Stomach smooth muscle (tissue), 2 donors: ENCODE data around the gene ZNF554.

ENCODE experiments used
- H3K27ac ChIP-seq: one replicate; pipeline ENCODE4 v1.7.0; 2013; ENCODE audit warnings: mild to moderate bottlenecking, low read length, inconsistent platforms
- H3K27me3 ChIP-seq, 2 donors: one replicate each; pipeline ENCODE4 v1.7.0; 2013; ENCODE audit warnings: low read length in 2 of 2; ENCODE audit not compliant: insufficient read depth in 2 of 2, control insufficient read depth in 1 of 2
- H3K36me3 ChIP-seq, 2 donors: one replicate each; pipeline ENCODE4 v1.7.0; 2013; ENCODE audit warnings: low read length in 2 of 2; ENCODE audit not compliant: control insufficient read depth in 2 of 2, insufficient read depth in 2 of 2
- H3K4me1 ChIP-seq: one replicate; pipeline ENCODE4 v1.7.0; 2013; ENCODE audit warnings: low read length; ENCODE audit not compliant: control insufficient read depth, insufficient read depth
- H3K4me3 ChIP-seq, 2 donors: one replicate each; pipeline ENCODE4 v1.7.0; 2013; ENCODE audit warnings: low read length in 2 of 2
- H3K9ac ChIP-seq, 2 donors: one replicate each; pipeline ENCODE4 v1.7.0; 2013; ENCODE audit warnings: low read length in 2 of 2, mild to moderate bottlenecking in 1 of 2
- H3K9me3 ChIP-seq, 2 donors: one replicate each; pipeline ENCODE4 v1.7.0; 2013; ENCODE audit warnings: low read length in 2 of 2; ENCODE audit not compliant: control insufficient read depth in 2 of 2
- donor health status: healthy.
- donor health status: Pancreatic carcinoma.

ZNF554 gene

GRCh38 chr19:2840794-2841791 lies 21.4 kb downstream of the ZNF554 start, which contains the start of gene ZNF555:
TSS of gene ZNF555 (plus strand) at chr19:2841475. CDS start at chr19:2841573, 98 bp downstream.
- H3K9ac ChIP-seq = peak within 1 kb of the TSS; percentile 73 to 77
- H3K27me3 ChIP-seq = no peaks in the 10 kb centered on the region
- peak within 1 kb of the TSS; percentile 82 for H3K27ac ChIP-seq
- H3K36me3 ChIP-seq = peaks cover 10% of the 10 kb centered on the region in 2 donors
- peak within 1 kb of the TSS; percentile 79 to 90 for H3K4me3 ChIP-seq
- H3K4me1 ChIP-seq = peaks cover 11% of the 10 kb centered on the region
- H3K9me3 ChIP-seq = peaks cover 5 to 10% of the 10 kb centered on the region in 2 donors

DNA sequence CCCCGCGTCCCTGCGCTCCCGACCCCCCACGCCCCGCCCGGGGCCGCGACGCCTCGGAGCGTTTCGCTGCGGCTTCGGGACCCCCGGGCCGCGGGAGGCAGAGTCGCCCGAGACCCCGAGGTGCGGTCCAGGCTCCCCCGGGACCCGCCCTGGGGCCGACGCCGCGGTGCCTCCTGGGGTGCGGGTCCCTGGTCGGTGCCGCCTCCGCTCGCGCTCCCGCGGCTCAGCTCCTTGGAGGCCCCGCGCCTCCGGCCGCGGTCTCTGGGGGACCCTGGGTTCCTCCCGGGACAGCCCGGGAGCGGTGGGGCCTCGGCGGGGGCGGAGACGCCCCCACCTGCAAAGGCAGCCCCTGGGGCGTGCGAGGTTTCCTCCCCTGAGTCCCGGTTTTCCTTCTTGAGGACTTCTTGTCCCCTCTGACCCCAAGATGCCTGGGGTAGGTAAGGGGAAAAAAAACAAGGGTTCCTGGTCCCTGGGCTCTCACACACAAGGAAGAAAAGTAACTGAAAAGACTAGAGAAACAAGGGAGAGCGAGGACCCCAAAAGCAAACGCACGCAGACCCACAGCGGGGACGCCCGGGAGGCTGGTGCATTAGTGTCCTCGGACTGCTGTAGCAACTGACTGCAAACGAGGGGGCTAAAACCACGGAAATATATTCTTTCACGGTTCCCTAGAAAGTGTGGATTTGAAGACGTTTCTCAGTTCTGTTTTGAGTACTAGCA lies 22.3 kb downstream of the ZNF554 start:
- Histone ChIP-seq H3K27me3 (no peaks in the 10 kb centered on the region), H3K4me1 (peaks cover 14% of the 10 kb centered on the region), H3K9ac (peak overlapping the region; percentile 47 to 73), H3K9me3 (peaks cover 1 to 7% of the 10 kb centered on the region in 2 donors), H3K4me3 (peak overlapping the region; percentile 79 to 90), H3K36me3 (peaks cover 11 to 12% of the 10 kb centered on the region in 2 donors), H3K27ac (no peak overlapping the region)

GRCh38 chr19:2845107-2845506 lies 25.4 kb downstream of the ZNF554 start:
- peaks cover 14% of the 10 kb centered on the region for H3K4me1 ChIP-seq
- H3K9me3 ChIP-seq = peaks cover 15 to 22% of the 10 kb centered on the region in 2 donors
- H3K27me3 ChIP-seq = no peaks in the 10 kb centered on the region

DNA sequence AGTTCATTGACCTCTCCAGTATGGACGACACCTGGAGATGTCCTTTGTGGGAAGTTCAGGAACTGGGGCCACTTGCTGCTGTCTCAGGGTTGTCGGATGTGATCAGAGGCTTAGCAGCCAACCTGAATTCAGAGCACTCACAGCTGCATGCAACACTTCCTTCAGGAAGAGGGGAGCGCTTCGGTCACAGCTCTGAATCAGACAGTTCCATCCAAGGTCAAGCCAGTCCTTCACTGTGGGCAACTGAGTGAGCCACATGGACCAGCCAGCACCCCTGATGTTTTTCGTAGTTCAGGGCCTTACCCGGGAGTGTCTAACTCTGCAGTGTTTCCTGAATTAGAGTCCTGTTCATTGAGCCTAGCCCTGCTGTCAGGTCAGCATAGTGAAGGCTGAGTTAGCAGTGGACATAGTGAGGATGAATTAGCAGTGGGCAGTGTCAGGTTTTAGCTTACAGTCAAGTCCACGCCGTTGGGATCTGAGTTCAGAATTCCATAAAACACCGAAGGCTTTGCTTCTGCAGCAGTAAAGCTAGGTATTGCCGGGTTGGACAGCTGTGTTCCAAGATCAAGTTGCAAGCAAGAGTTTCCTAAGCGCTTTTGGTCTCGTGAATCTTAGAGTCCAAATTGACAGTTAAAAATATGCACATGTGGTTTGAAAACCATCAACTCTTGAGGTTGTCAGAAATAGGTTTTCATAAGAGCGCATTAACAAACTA lies 26.7 kb downstream of the ZNF554 start:
- H3K36me3 ChIP-seq = peaks cover 23 to 24% of the 10 kb centered on the region in 2 donors
- H3K4me3 ChIP-seq = no peak overlapping the region
- H3K9ac ChIP-seq = no peak overlapping the region
- peaks cover 20 to 28% of the 10 kb centered on the region in 2 donors for H3K9me3 ChIP-seq
- peaks cover 11% of the 10 kb centered on the region for H3K4me1 ChIP-seq
- no peaks in the 10 kb centered on the region for H3K27me3 ChIP-seq
- no peak overlapping the region for H3K27ac ChIP-seq

More at GRCh38 chr19:2845107-2845506, 25.4 kb downstream of the ZNF554 start:
- H3K36me3 ChIP-seq = peaks cover 15 to 16% of the 10 kb centered on the region in 2 donors
- H3K27ac ChIP-seq = no peak overlapping the region
- no peak overlapping the region for H3K4me3 ChIP-seq
- H3K9ac ChIP-seq = no peak overlapping the region

DNA sequence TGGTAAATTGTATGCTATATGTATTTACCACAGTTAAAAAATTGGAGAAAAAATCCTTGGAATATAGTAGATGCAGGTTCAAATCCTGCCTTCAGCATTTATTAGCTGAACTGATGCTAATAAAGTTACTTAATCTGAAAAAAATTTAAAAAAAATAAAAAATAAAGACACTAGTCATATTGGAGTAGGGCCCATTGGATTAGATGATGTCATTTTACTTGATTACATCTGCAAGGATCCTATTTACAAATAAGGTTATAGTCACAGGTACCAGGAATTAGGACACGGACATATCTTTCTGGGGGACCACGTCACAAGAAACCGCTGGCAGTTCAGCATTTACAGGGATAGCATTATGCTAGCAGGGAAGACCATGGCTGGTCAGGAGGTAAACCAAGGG lies 27.8 kb downstream of the ZNF554 start:
- H3K4me3 ChIP-seq = no peak overlapping the region
- H3K36me3 ChIP-seq = peaks cover 33 to 35% of the 10 kb centered on the region in 2 donors
- H3K27ac ChIP-seq = no peak overlapping the region
- H3K4me1 ChIP-seq = peaks cover 5% of the 10 kb centered on the region
- H3K9me3 ChIP-seq = peaks cover 29 to 31% of the 10 kb centered on the region in 2 donors
- no peaks in the 10 kb centered on the region for H3K27me3 ChIP-seq
- no peak overlapping the region for H3K9ac ChIP-seq

GRCh38 chr19:2848616-2849015 lies 28.9 kb downstream of the ZNF554 start:
- peaks cover 44 to 47% of the 10 kb centered on the region in 2 donors for H3K36me3 ChIP-seq
- peaks cover 3% of the 10 kb centered on the region for H3K4me1 ChIP-seq
- no peaks in the 10 kb centered on the region for H3K27me3 ChIP-seq
- H3K9ac ChIP-seq = no peak overlapping the region
- H3K9me3 ChIP-seq = peaks cover 40 to 42% of the 10 kb centered on the region in 2 donors
- no peak overlapping the region for H3K4me3 ChIP-seq
- H3K27ac ChIP-seq = no peak overlapping the region

GRCh38 chr19:2850256-2850925 lies 30.7 kb downstream of the ZNF554 start:
- peaks cover 44 to 47% of the 10 kb centered on the region in 2 donors for H3K36me3 ChIP-seq

GRCh38 chr19:2852598-2852997 lies 32.9 kb downstream of the ZNF554 start:
- Histone ChIP-seq H3K9me3 (peaks cover 58 to 64% of the 10 kb centered on the region in 2 donors), H3K36me3 (peaks cover 38 to 43% of the 10 kb centered on the region in 2 donors), H3K27me3 (no peaks in the 10 kb centered on the region), H3K9ac (no peak overlapping the region), H3K4me1 (no peaks in the 10 kb centered on the region), H3K27ac (no peak overlapping the region), H3K4me3 (peak overlapping the region in 1 of 2 donors; percentile 3)

More at GRCh38 chr19:2850256-2850925, 30.7 kb downstream of the ZNF554 start:
- Histone ChIP-seq H3K4me3 (no peak overlapping the region), H3K27me3 (no peaks in the 10 kb centered on the region), H3K27ac (no peak overlapping the region), H3K9ac (no peak overlapping the region), H3K9me3 (peaks cover 55 to 56% of the 10 kb centered on the region in 2 donors), H3K4me1 (peaks cover 3% of the 10 kb centered on the region)

DNA sequence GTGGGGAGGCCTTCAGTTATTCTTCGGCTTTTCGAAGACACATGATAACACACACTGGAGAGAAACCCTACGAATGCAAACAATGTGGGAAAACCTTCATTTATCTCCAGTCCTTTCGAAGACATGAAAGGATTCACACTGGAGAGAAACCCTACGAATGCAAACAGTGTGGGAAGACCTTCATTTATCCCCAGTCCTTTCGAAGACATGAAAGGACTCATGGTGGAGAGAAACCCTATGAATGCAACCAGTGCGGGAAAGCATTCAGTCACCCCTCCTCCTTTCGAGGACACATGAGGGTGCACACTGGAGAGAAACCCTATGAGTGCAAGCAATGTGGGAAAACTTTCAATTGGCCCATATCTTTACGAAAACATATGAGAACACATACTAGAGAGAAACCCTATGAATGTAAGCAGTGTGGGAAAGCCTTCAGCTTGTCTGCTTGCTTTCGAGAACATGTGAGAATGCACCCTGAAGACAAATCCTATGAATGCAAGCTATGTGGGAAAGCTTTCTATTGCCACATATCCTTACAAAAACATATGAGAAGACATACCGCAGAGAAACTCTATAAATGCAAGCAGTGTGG lies 33.4 kb downstream of the ZNF554 start:
- Histone ChIP-seq H3K4me3 (peak overlapping the region in 1 of 2 donors; percentile 26), H3K9ac (no peak overlapping the region), H3K4me1 (no peaks in the 10 kb centered on the region), H3K36me3 (peaks cover 38 to 43% of the 10 kb centered on the region in 2 donors), H3K27me3 (no peaks in the 10 kb centered on the region), H3K27ac (no peak overlapping the region), H3K9me3 (peaks cover 59 to 65% of the 10 kb centered on the region in 2 donors)
